HepG2 (cell line): ENCODE measurements around the gene GRB10. TPM values are rescaled to one million over a fixed set of nuclear protein-coding genes. Genes with fewer than 3 reads are reported as not detected.

Experiments used
- AKAP8 ChIP-seq: sonication (generic); formaldehyde crosslinking; IDR thresholded peaks from 2 replicates; pipeline ENCODE4 v1.5.1; 2020; ENCODE audit warnings: mild to moderate bottlenecking, missing genetic modification reagents
- HNF1B ChIP-seq: sonication (generic); formaldehyde crosslinking; IDR thresholded peaks from 2 replicates; pipeline ENCODE4 v1.5.1; 2020; ENCODE audit warnings: mild to moderate bottlenecking, moderate library complexity, missing genetic modification reagents
- HNF4A ChIP-seq: sonication (generic); formaldehyde crosslinking; IDR thresholded peaks from 2 replicates; pipeline ENCODE4 v1.4.0; 2020; ENCODE audit warnings: missing genetic modification reagents
- KDM3A ChIP-seq: IDR thresholded peaks from 2 replicates; pipeline ENCODE4 v1.6.1; 2018; ENCODE audit warnings: low read depth, missing compliant biosample characterization
- MTA3 ChIP-seq: sonication (generic); formaldehyde crosslinking; IDR thresholded peaks from 2 replicates; pipeline ENCODE4 v1.4.0; 2020; ENCODE audit warnings: missing genetic modification reagents
- MXI1 ChIP-seq: IDR thresholded peaks from 3 replicates; pipeline ENCODE4 v1.6.1; 2012; ENCODE audit warnings: low read depth, low read length, inconsistent platforms, borderline replicate concordance
- NFATC3 ChIP-seq: sonication (generic); formaldehyde crosslinking; IDR thresholded peaks from 2 replicates; pipeline ENCODE4 v1.5.1; 2020; ENCODE audit warnings: mild to moderate bottlenecking, missing genetic modification reagents
- NFE2 ChIP-seq: sonication (generic); formaldehyde crosslinking; IDR thresholded peaks from 2 replicates; pipeline ENCODE4 v1.4.0; 2020; ENCODE audit warnings: missing genetic modification reagents
- NR2F6 ChIP-seq, 2 experiments: IDR thresholded peaks; 2 replicates each; pipeline ENCODE4 v1.6.1; 2016; ENCODE audit warnings: antibody characterized with exemption in 1 of 2, mild to moderate bottlenecking in 1 of 2
- RBFOX2 ChIP-seq: fragments of 200-400 bp; formaldehyde crosslinking; IDR thresholded peaks from 2 replicates; pipeline ENCODE4 v1.6.1; 2017; ENCODE audit warnings: low read depth, mild to moderate bottlenecking, low read length
- SETDB1 ChIP-seq: sonication (generic); formaldehyde crosslinking; IDR thresholded peaks from 2 replicates; pipeline ENCODE4 v1.5.1; 2020; ENCODE audit warnings: missing genetic modification reagents, mild to moderate bottlenecking, borderline replicate concordance
- SNRNP70 ChIP-seq: fragments of 200-400 bp; formaldehyde crosslinking; IDR thresholded peaks from 2 replicates; pipeline ENCODE4 v1.6.1; 2017; ENCODE audit warnings: mild to moderate bottlenecking, low read depth, low read length, moderate library complexity
- STAG1 ChIP-seq: sonication (generic); formaldehyde crosslinking; IDR thresholded peaks from 2 replicates; pipeline ENCODE4 v1.4.0; 2020; ENCODE audit warnings: missing genetic modification reagents
- TGIF2 ChIP-seq: IDR thresholded peaks from 2 replicates; pipeline ENCODE4 v1.6.1; 2016; ENCODE audit warnings: control low read depth, missing compliant biosample characterization
- ZBTB14 ChIP-seq: sonication (generic); formaldehyde crosslinking; IDR thresholded peaks from 2 replicates; pipeline ENCODE4 v1.4.0; 2020; ENCODE audit warnings: missing genetic modification reagents
- ZBTB3 ChIP-seq: sonication (generic); formaldehyde crosslinking; IDR thresholded peaks from 2 replicates; pipeline ENCODE4 v1.4.0; 2020; ENCODE audit warnings: low read depth, mild to moderate bottlenecking, moderate library complexity, missing genetic modification reagents, borderline replicate concordance
- ZC3H13 ChIP-seq: sonication (generic); formaldehyde crosslinking; IDR thresholded peaks from 2 replicates; pipeline ENCODE4 v1.8.1; 2023; ENCODE audit warnings: mild to moderate bottlenecking, missing genetic modification reagents, moderate library complexity
- ZEB1 ChIP-seq: IDR thresholded peaks from 2 replicates; pipeline ENCODE4 v1.6.1; 2012; ENCODE audit warnings: mild to moderate bottlenecking, low read depth, inconsistent platforms; ENCODE audit not compliant: insufficient replicate concordance
- ZNF180 ChIP-seq: sonication (generic); formaldehyde crosslinking; IDR thresholded peaks from 2 replicates; pipeline ENCODE4 v1.4.0; 2020; ENCODE audit warnings: low read depth, missing genetic modification reagents, borderline replicate concordance
- ZNF510 ChIP-seq: sonication (generic); formaldehyde crosslinking; IDR thresholded peaks from 2 replicates; pipeline ENCODE4 v1.4.0; 2020; ENCODE audit warnings: low read depth, mild to moderate bottlenecking, missing genetic modification reagents
- ZNF713 ChIP-seq: sonication (generic); formaldehyde crosslinking; IDR thresholded peaks from 2 replicates; pipeline ENCODE4 v1.4.0; 2020; ENCODE audit warnings: mild to moderate bottlenecking, missing genetic modification reagents
- ZNF816 ChIP-seq: sonication (generic); formaldehyde crosslinking; IDR thresholded peaks from 2 replicates; pipeline ENCODE4 v1.8.0; 2022; ENCODE audit warnings: missing genetic modification reagents, mild to moderate bottlenecking, borderline replicate concordance
- ZNF839 ChIP-seq: sonication (generic); formaldehyde crosslinking; IDR thresholded peaks from 2 replicates; pipeline ENCODE4 v1.4.0; 2020; ENCODE audit warnings: missing genetic modification reagents, mild to moderate bottlenecking, borderline replicate concordance
- ZNF879 ChIP-seq: sonication (generic); formaldehyde crosslinking; IDR thresholded peaks from 2 replicates; pipeline ENCODE4 v1.8.1; 2023; ENCODE audit warnings: missing genetic modification reagents
- polyA plus RNA-seq, 8 experiments: library from polyadenylated mRNA; depleted of rRNA in 3 of 8; stranded (reverse) in 7 of 8; unstranded in 1 of 8; fragments of >200 nt; fragmentation: Illumina TruSeq in 4 of 8; extraction: Trizol in 4 of 8; gene quantifications; 2 replicates each; pipeline versions ENCODE4 v1.2.1 to v1.2.3, GENCODE V29; 2011 to 2016; ENCODE audit warnings: low read depth in 4 of 8, missing spikeins in 1 of 8, mixed read lengths in 1 of 8; ENCODE audit not compliant: insufficient read depth in 1 of 8
- total RNA-seq, 5 experiments: library from RNA; depleted of rRNA; stranded (reverse); fragments of >200 nt; fragmentation: Illumina TruSeq; extraction: Trizol; gene quantifications; 2 replicates each; pipeline ENCODE4 v1.2.3, GENCODE V29; 2016; ENCODE audit warnings: low read depth in 1 of 5
- TF ChIP-seq, protein P1 (sequence below): sonication (generic); formaldehyde crosslinking; IDR thresholded peaks from 2 replicates; pipeline ENCODE4 v1.5.1; 2020; ENCODE audit warnings: missing genetic modification reagents, mild to moderate bottlenecking, borderline replicate concordance
- TF ChIP-seq, protein P2 (sequence below): sonication (generic); formaldehyde crosslinking; IDR thresholded peaks from 2 replicates; pipeline ENCODE4 v1.4.0; 2020; ENCODE audit warnings: missing genetic modification reagents

GRB10 gene
- total and polyA plus RNA-seq, 2 of the 13 experiments (the other 11 are each of a cell fraction or from before 2014, with no cell fraction given), result 4.0 to 6.8 TPM

GRCh38 chr7:50614721-50615518 lies 167.8 kb downstream of the GRB10 start (continued):
- TF ChIP-seq STAG1 (CRISPR knock-in tag) (peak; percentile 63), NFE2 (CRISPR knock-in tag) (no peak), SETDB1 (CRISPR knock-in tag) (no peak), ZBTB14 (no peak), HNF4A (peak; percentile 86), NFATC3 (CRISPR knock-in tag) (no peak), TGIF2 (CRISPR knock-in tag) (0 out of 2 replicates have a peak, but pooled peaks have one; percentile 29), ZNF839 (CRISPR knock-in tag) (no peak), ZC3H13 (no peak), KDM3A (no peak), ZNF510 (CRISPR knock-in tag) (no peak), NR2F6 (IDR thresholded peaks at IDR 0.05) (peak; percentile 72), NR2F6 (CRISPR knock-in tag; IDR thresholded peaks at IDR 0.05) (peak; percentile 59), ZBTB3 (no peak), RBFOX2 (no peak), ZEB1 (peak; percentile 46), MXI1 (no peak), MTA3 (no peak), ZNF879 (no peak), AKAP8 (no peak), ZNF713 (no peak), ZNF816 (no peak), ZNF180 (no peak), SNRNP70 (no peak), HNF1B (CRISPR knock-in tag) (peak; percentile 61; the same call in 1 of the 2 replicates)
- TF ChIP-seq, protein P1, sequence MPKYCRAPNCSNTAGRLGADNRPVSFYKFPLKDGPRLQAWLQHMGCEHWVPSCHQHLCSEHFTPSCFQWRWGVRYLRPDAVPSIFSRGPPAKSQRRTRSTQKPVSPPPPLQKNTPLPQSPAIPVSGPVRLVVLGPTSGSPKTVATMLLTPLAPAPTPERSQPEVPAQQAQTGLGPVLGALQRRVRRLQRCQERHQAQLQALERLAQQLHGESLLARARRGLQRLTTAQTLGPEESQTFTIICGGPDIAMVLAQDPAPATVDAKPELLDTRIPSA (CRISPR knock-in tag), result no peak
- TF ChIP-seq, protein P2, sequence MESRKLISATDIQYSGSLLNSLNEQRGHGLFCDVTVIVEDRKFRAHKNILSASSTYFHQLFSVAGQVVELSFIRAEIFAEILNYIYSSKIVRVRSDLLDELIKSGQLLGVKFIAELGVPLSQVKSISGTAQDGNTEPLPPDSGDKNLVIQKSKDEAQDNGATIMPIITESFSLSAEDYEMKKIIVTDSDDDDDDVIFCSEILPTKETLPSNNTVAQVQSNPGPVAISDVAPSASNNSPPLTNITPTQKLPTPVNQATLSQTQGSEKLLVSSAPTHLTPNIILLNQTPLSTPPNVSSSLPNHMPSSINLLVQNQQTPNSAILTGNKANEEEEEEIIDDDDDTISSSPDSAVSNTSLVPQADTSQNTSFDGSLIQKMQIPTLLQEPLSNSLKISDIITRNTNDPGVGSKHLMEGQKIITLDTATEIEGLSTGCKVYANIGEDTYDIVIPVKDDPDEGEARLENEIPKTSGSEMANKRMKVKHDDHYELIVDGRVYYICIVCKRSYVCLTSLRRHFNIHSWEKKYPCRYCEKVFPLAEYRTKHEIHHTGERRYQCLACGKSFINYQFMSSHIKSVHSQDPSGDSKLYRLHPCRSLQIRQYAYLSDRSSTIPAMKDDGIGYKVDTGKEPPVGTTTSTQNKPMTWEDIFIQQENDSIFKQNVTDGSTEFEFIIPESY (CRISPR knock-in tag), result no peak
